Endothelial cell of umbilical vein (primary cell): ENCODE measurements around the gene SCP2. TPM values are rescaled to one million over a fixed set of nuclear protein-coding genes. Genes with fewer than 3 reads are reported as not detected.

Source experiments
- BruUV-seq: library from RNA; stranded (reverse); fragments of 400-500 nt; replicated peaks from 2 replicates; lab custom pipeline; 2021; lab: Mats Ljungman, UMichigan
- CTCF ChIA-PET: fragments of 300-600, 350-600 bp; sonication (Branson Sonifier 250); formaldehyde crosslinking; loops from one replicate; lab custom pipeline; 2021; ENCODE audit warnings: antibody characterized with exemption, inconsistent platforms; lab: Charles Lee
- POLR2A ChIA-PET: fragments of 300-600, 350-600 bp; sonication (Branson Sonifier 250); formaldehyde crosslinking; loops from one replicate; lab custom pipeline; 2021; ENCODE audit warnings: antibody characterized with exemption, inconsistent platforms; lab: Charles Lee
- DNase-seq: peaks from one replicate; pipeline ENCODE4 v3.0.0-alpha.2; 2011; ENCODE audit warnings: low read depth, low spot score
- FAIRE-seq: peaks from 2 replicates; lab custom pipeline; 2011; peaks lifted over from hg19 to GRCh38; lab: Jason Lieb, UNC
- H2AFZ ChIP-seq: 2 replicates; pipeline ENCODE4 v1.6.0; 2012; ENCODE audit warnings: low read depth, low read length, control low read depth, inconsistent platforms
- H3K27ac ChIP-seq: 2 replicates; pipeline ENCODE4 v1.5.1; 2011; ENCODE audit warnings: low read depth, mild to moderate bottlenecking, control low read depth, low read length, moderate library complexity; ENCODE audit not compliant: insufficient read depth
- H3K27me3 ChIP-seq, 2 experiments: 2 replicates each; pipeline versions ENCODE4 v1.6.0 to v1.6.1; 2011; ENCODE audit warnings: low read length in 2 of 2, mixed read lengths in 1 of 2; ENCODE audit not compliant: control insufficient read depth in 2 of 2, insufficient read depth in 2 of 2
- H3K36me3 ChIP-seq, 2 experiments: 2 replicates in 1 of 2; 3 replicates in 1 of 2; pipeline ENCODE4 v1.5.1; 2011; ENCODE audit warnings: low read length in 2 of 2, mild to moderate bottlenecking in 1 of 2, moderate library complexity in 1 of 2; ENCODE audit not compliant: control insufficient read depth in 2 of 2, insufficient read depth in 2 of 2; ENCODE audit errors: extremely low read depth in 1 of 2
- H3K4me1 ChIP-seq: 3 replicates; pipeline ENCODE4 v1.5.1; 2011; ENCODE audit warnings: mild to moderate bottlenecking, low read length; ENCODE audit not compliant: control insufficient read depth, insufficient read depth; ENCODE audit errors: extremely low read depth
- H3K4me2 ChIP-seq: 2 replicates; pipeline ENCODE4 v1.6.1; 2011; ENCODE audit warnings: low read length, control low read depth, mixed read lengths; ENCODE audit not compliant: insufficient read depth
- H3K4me3 ChIP-seq, 3 experiments: fragments of 200-600 bp in 1 of 3; sonication (generic), shearing (Covaris generic) in 1 of 3; replicated peaks in 1 of 3; 2 replicates each; pipeline ENCODE4 v1.5.1; 2011 to 2016; ENCODE audit warnings: control low read depth in 3 of 3, low read length in 3 of 3, mild to moderate bottlenecking in 2 of 3, inconsistent platforms in 1 of 3, low read depth in 1 of 3, moderate library complexity in 1 of 3; ENCODE audit not compliant: insufficient read depth in 1 of 3
- H3K79me2 ChIP-seq: 2 replicates; pipeline ENCODE4 v1.6.0; 2012; ENCODE audit warnings: low read length, inconsistent platforms; ENCODE audit not compliant: control insufficient read depth, insufficient read depth
- H3K9ac ChIP-seq: replicated peaks from 2 replicates; pipeline ENCODE3; 2011; ENCODE audit warnings: low read length, control low read depth; ENCODE audit not compliant: insufficient read depth; ENCODE audit errors: extremely low read depth
- H3K9me1 ChIP-seq: replicated peaks from 3 replicates; pipeline ENCODE4 v1.6.0; 2011; ENCODE audit warnings: mild to moderate bottlenecking, low read length; ENCODE audit not compliant: control insufficient read depth, insufficient read depth; ENCODE audit errors: extremely low read depth
- H3K9me3 ChIP-seq: replicated peaks from 2 replicates; pipeline ENCODE4 v1.5.1; 2012; ENCODE audit warnings: low read length, inconsistent platforms; ENCODE audit not compliant: control insufficient read depth, insufficient read depth
- H4K20me1 ChIP-seq: replicated peaks from 2 replicates; pipeline ENCODE3; 2011; ENCODE audit warnings: mild to moderate bottlenecking, low read length; ENCODE audit not compliant: control insufficient read depth, insufficient read depth; ENCODE audit errors: extremely low read depth
- EZH2 ChIP-seq: IDR thresholded peaks from 2 replicates; pipeline ENCODE4 v1.6.1; 2012; ENCODE audit warnings: borderline replicate concordance, low read depth, mild to moderate bottlenecking, moderate library complexity, low read length, inconsistent platforms; ENCODE audit not compliant: severe bottlenecking
- FOS ChIP-seq: IDR thresholded peaks from 2 replicates; pipeline ENCODE4 v1.6.1; 2011; ENCODE audit warnings: mild to moderate bottlenecking, low read length, moderate library complexity, borderline replicate concordance; ENCODE audit not compliant: insufficient read depth
- GATA2 ChIP-seq: IDR thresholded peaks from 2 replicates; pipeline ENCODE4 v1.7.0; 2011; ENCODE audit warnings: low read depth, mild to moderate bottlenecking, moderate library complexity, mixed read lengths, low read length; ENCODE audit not compliant: insufficient read length, insufficient read depth
- JUN ChIP-seq: IDR thresholded peaks from 2 replicates; pipeline ENCODE4 v1.6.1; 2011; ENCODE audit warnings: borderline replicate concordance, low read depth; ENCODE audit not compliant: insufficient read length, insufficient read depth
- MYC ChIP-seq: IDR thresholded peaks from one replicate; pipeline ENCODE4 v1.6.1; 2011; ENCODE audit warnings: mild to moderate bottlenecking, low read depth, low read length
- POLR2A ChIP-seq: IDR thresholded peaks from 2 replicates; pipeline ENCODE4 v1.6.1; 2012; ENCODE audit warnings: low read depth, mild to moderate bottlenecking, control low read depth, low read length
- POLR2AphosphoS5 ChIP-seq: IDR thresholded peaks from 2 replicates; pipeline ENCODE4 v1.6.1; 2012; ENCODE audit warnings: low read depth, mild to moderate bottlenecking, control low read depth, low read length, moderate library complexity; ENCODE audit not compliant: insufficient read depth
- dilution Hi-C: fragments of 300-500 bp; cut with MboI; formaldehyde crosslinking; loops from one replicate; pipeline ENCODE4 v1.15.0; 2019; ENCODE audit warnings: low sequenced_read_pairs; ENCODE audit not compliant: extremely low pct_ligation_motif_present
- intact Hi-C: fragments of 100-400 bp; cut with micrococcal nuclease; formaldehyde crosslinking; loops from one replicate; pipeline ENCODE4 v1.10.0; 2022
- polyA plus RNA-seq, 4 experiments: library from polyadenylated mRNA; depleted of rRNA in 3 of 4; stranded (reverse) in 3 of 4; unstranded in 1 of 4; fragments of >200 nt; gene quantifications; 2 replicates each; pipeline versions ENCODE4 v1.2.1 to v1.2.3, GENCODE V29; 2011 to 2012; ENCODE audit warnings: missing spikeins in 1 of 4
- total RNA-seq: library from RNA; stranded (reverse); gene quantifications from 2 replicates; pipeline ENCODE4 v1.2.3, GENCODE V29; 2021
- TF ChIP-seq, protein P1 (sequence below), 2 donors: IDR thresholded peaks; 1 replicate in 1 of 2; 2 replicates in 1 of 2; pipeline ENCODE4 v1.5.1; 2011; ENCODE audit warnings: low read length in 2 of 2, mild to moderate bottlenecking in 2 of 2, moderate library complexity in 2 of 2, control low read depth in 1 of 2, inconsistent platforms in 1 of 2, low read depth in 1 of 2; ENCODE audit not compliant: insufficient read depth in 1 of 2; ENCODE audit errors: extremely low read depth in 1 of 2
- TF ChIP-seq, protein P2 (sequence below): IDR thresholded peaks from 2 replicates; pipeline ENCODE4 v1.6.1; 2011; ENCODE audit not compliant: insufficient read depth, insufficient read length

The SCP2 gene
- total and polyA plus RNA-seq, 2 donors (not counting 3 experiments of a cell fraction or from before 2014, with no cell fraction given) = 42.4 to 92.7 TPM

DNA sequence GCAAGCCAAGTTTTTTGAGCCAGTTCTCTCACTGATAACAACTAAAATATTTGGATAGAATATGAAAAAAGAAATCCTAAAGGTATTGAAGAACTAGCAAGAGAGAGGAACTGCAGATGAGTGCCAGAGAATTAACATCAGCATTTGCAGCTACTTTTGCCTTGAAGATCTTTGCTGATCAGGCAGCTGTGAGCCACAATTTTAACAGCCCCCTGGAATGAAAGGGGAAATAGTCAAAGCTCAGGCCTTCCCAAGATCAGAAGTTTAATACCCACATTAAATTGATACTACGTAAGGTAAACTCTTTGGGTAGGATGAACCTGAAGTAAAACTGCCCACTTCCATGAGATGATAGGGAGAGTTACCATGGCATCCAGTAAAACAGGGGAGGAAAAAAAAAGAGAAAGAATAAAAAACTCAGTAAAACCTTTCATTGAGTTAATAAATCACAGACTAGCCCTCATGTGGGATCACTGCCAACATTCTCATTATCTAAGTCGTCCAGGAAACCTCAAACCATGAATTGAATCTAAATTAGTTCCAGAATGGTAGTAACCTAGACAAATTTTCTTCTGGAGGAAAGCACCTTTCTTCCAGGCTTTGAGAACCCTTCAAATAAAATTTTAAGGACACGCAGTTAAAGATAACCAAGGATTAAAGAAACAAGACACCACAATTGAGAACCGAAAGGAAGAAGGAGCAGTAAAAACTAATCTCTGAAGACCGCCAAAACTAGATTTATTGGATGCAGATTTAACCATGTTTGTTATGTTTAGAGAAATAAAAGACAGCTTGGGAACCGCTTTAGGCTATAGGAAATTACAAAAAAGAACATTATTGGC, 28.3 kb downstream of the SCP2 start:
- FAIRE-seq = peak; percentile 38
- dilution Hi-C loops = no loop called here

More for the DNA sequence above, 28.3 kb downstream of the SCP2 start:
- CTCF ChIA-PET = interaction anchor here (1.0 to 2.4 kb wide), 3 partner anchors 62 to 227 kb away, joined by 3 to 5 read pairs (median 3); no protein-coding TSS in a partner anchor
- POLR2A ChIA-PET = no interaction called here
- Histone ChIP-seq H3K9me3 (no peaks in the 10 kb centered on the region), H3K4me2 (peak overlapping the region; percentile 17), H3K27ac (no peak overlapping the region), H3K9ac (no peak overlapping the region), H3K4me3 (no peak overlapping the region), H3K4me1 (no peaks in the 10 kb centered on the region), H3K9me1 (no peaks in the 10 kb centered on the region), H2AFZ (no peak overlapping the region), H3K27me3 (no peaks in the 10 kb centered on the region), H3K79me2 (no peaks in the 10 kb centered on the region), H3K36me3 (no peaks in the 10 kb centered on the region), H4K20me1 (no peaks in the 10 kb centered on the region)
- no peak for TF ChIP-seq GATA2
- TF ChIP-seq POLR2A = no peak
- TF ChIP-seq, protein P1, sequence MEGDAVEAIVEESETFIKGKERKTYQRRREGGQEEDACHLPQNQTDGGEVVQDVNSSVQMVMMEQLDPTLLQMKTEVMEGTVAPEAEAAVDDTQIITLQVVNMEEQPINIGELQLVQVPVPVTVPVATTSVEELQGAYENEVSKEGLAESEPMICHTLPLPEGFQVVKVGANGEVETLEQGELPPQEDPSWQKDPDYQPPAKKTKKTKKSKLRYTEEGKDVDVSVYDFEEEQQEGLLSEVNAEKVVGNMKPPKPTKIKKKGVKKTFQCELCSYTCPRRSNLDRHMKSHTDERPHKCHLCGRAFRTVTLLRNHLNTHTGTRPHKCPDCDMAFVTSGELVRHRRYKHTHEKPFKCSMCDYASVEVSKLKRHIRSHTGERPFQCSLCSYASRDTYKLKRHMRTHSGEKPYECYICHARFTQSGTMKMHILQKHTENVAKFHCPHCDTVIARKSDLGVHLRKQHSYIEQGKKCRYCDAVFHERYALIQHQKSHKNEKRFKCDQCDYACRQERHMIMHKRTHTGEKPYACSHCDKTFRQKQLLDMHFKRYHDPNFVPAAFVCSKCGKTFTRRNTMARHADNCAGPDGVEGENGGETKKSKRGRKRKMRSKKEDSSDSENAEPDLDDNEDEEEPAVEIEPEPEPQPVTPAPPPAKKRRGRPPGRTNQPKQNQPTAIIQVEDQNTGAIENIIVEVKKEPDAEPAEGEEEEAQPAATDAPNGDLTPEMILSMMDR (IDR thresholded peaks at IDR 0.05; ENCODE audit: extremely low read depth in 1 of 2, insufficient read depth in 1 of 2, low read depth in 1 of 2, low read length in 2 of 2) = no peak
- no peak for TF ChIP-seq JUN
- TF ChIP-seq FOS = no peak
- no peak for TF ChIP-seq EZH2
- TF ChIP-seq, protein P2, sequence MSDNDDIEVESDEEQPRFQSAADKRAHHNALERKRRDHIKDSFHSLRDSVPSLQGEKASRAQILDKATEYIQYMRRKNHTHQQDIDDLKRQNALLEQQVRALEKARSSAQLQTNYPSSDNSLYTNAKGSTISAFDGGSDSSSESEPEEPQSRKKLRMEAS = no peak
- TF ChIP-seq POLR2AphosphoS5 = no peak
- TF ChIP-seq MYC = no peak
- DNase-seq = peak; percentile 69
- intact Hi-C loops = no loop called here
- no TSS peak for BruUV-seq
